Lower leg skin (tissue), 4 donors: ENCODE measurements around the gene GRIP1. TPM values are rescaled to one million over a fixed set of nuclear protein-coding genes. Genes with fewer than 3 reads are reported as not detected.

Source experiments
- DNase-seq, 2 donors: peaks; one replicate each; pipeline ENCODE4 v3.0.0-alpha.2; 2019; ENCODE audit warnings: low spot score in 2 of 2
- H3K4me3 ChIP-seq: fragments of 200-600 bp; sonication (generic); 2 replicates; pipeline ENCODE4 v1.5.1; 2017; ENCODE audit warnings: mild to moderate bottlenecking, low read depth; ENCODE audit not compliant: poor library complexity, severe bottlenecking
- POLR2A ChIP-seq, 2 donors: fragments of 450-650 bp; IDR thresholded peaks; one replicate each; pipeline ENCODE4 v1.6.1; 2016 to 2017; ENCODE audit warnings: antibody characterized with exemption in 2 of 2, mild to moderate bottlenecking in 1 of 2, moderate library complexity in 1 of 2
- WGBS, 2 donors: methylation state at CpG; one replicate each; pipeline ENCODE4 v1.1.5; 2018; 5-methylcytosine and 5-hydroxymethylcytosine counted together
- intact Hi-C: fragments of 100-400 bp; cut with DNase I; formaldehyde crosslinking; loops from one replicate; pipeline ENCODE4 v1.15.0; 2023; ENCODE audit warnings: low total_unique reads
- total RNA-seq, 4 donors: library from RNA; depleted of rRNA; stranded (reverse); fragments of >200 nt; gene quantifications; one replicate each; pipeline ENCODE4 v1.1.0, GENCODE V29; 2016
- TF ChIP-seq, protein P1 (sequence below), 3 donors: fragments of 450-650 bp; IDR thresholded peaks; one replicate each; pipeline ENCODE4 v1.5.1; 2016; ENCODE audit warnings: antibody characterized with exemption in 3 of 3, mild to moderate bottlenecking in 3 of 3, moderate library complexity in 2 of 3

The GRIP1 gene
- total RNA-seq, 4 donors from 2014 or later: 11.5 to 25.3 (median 12.3) TPM

DNA sequence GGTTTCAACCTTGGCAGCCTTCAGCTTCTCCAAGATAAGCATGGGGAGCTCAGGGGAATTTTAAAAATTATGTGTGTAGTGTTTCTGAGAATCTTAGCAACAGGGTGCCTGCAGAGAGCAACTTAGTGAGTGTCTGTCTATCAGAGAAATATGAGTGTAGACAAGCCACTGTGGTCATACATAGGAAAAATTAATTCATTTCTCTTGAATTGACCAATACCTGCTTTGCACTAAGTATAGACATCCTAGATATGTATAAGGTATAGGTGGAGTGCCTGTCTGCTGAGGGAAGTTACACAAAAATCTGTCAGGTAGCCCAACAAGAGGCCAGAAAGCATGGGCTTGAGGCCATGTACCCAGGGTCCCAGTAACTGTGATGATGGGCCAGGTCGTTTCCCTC is 355.9 kb downstream of the GRIP1 start:
- intact Hi-C loops: no loop called here
- TF ChIP-seq POLR2A (IDR thresholded peaks at IDR 0.05): no peak
- TF ChIP-seq, protein P1, sequence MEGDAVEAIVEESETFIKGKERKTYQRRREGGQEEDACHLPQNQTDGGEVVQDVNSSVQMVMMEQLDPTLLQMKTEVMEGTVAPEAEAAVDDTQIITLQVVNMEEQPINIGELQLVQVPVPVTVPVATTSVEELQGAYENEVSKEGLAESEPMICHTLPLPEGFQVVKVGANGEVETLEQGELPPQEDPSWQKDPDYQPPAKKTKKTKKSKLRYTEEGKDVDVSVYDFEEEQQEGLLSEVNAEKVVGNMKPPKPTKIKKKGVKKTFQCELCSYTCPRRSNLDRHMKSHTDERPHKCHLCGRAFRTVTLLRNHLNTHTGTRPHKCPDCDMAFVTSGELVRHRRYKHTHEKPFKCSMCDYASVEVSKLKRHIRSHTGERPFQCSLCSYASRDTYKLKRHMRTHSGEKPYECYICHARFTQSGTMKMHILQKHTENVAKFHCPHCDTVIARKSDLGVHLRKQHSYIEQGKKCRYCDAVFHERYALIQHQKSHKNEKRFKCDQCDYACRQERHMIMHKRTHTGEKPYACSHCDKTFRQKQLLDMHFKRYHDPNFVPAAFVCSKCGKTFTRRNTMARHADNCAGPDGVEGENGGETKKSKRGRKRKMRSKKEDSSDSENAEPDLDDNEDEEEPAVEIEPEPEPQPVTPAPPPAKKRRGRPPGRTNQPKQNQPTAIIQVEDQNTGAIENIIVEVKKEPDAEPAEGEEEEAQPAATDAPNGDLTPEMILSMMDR (IDR thresholded peaks at IDR 0.05): no peak
- WGBS, 2 donors: 87 to 96% methylated on average over 1 of the region's 1 CpG
- no peak for DNase-seq
- no peak overlapping the region for H3K4me3 ChIP-seq

DNA sequence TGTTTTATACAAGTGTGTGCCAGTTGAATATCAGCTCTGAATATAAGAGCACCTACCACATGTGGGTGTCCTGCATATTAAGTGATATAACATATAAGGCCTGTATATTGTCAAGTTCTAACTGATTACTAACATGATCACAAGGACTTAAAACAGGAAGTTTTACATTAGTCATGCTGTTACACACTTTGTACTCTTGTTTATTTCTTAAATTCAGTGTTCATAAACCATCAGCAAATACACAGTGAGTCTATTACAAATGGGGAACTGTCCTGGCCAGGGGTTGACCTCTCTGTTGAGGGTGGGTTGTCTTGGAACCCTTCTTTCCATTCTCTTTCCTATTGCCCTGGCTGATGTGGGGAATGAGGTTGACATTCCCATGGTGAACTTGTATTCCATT is 357.4 kb downstream of the GRIP1 start:
- no peak for TF ChIP-seq POLR2A (IDR thresholded peaks at IDR 0.05)
- TF ChIP-seq, protein P1 (IDR thresholded peaks at IDR 0.05): no peak
- no peak for DNase-seq
- no peak overlapping the region for H3K4me3 ChIP-seq
- intact Hi-C loops: no loop called here

DNA sequence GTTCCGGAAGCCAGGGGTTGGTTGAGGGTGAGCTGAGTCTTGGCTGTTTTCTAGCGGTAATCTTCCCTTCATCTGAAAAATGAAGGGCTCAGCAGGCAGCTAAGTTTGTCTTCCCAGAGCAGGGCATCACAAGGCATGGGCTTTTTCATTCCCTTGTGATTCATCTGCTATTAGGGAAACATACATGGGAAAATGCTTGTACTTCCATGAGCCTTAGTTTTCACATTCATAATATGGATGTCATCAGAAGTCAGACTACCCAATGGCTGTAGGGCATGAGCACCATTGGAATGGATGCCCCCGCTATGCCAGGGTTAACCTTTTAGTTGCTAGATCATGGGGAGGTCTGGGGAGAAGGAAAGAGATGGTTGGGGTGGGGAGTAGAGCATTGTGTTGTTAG is 357.9 kb downstream of the GRIP1 start:
- no peak for DNase-seq
- intact Hi-C loops: no loop called here
- H3K4me3 ChIP-seq: no peak overlapping the region
- WGBS, 2 donors: 94% methylated on average over 3 of the region's 3 CpGs
- TF ChIP-seq, protein P1 (IDR thresholded peaks at IDR 0.05): no peak
- no peak for TF ChIP-seq POLR2A (IDR thresholded peaks at IDR 0.05)

DNA sequence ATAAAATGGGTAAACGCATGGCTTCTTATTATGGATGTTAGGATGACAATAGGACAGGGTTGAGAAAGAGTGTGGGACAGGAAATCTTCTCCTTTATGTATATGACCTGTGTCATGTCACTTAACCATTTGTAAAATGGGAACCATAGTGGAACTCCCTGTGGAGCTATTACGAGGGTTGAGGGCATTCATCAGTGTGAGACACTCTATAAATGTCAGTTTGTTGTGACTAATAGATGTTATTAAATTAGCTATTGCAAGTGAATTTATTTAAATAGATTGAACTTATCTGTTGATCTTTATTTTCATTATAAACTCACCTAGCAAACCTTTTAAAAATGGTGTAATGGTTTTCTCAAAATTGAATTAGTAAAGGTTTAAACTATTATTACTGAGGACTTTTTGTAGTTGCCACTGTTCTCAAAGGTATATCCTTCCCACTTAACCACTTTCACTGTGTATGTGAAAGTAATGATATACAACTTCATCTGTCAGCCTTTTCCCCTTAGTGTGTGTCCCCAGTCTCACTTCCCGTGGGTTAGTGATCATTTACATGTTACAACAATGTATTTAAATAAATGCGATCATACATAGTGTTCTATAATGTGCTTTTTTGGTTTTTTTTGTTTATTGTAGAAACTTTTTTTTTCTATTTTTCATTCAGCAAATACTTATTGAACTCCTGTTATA is 359.5 kb downstream of the GRIP1 start:
- WGBS, 2 donors: 59 to 77% methylated on average over 4 of the region's 4 CpGs
- DNase-seq: no peak
- intact Hi-C loops: no loop called here
- TF ChIP-seq, protein P1 (IDR thresholded peaks at IDR 0.05): no peak
- no peak for TF ChIP-seq POLR2A (IDR thresholded peaks at IDR 0.05)
- H3K4me3 ChIP-seq: no peak overlapping the region

DNA sequence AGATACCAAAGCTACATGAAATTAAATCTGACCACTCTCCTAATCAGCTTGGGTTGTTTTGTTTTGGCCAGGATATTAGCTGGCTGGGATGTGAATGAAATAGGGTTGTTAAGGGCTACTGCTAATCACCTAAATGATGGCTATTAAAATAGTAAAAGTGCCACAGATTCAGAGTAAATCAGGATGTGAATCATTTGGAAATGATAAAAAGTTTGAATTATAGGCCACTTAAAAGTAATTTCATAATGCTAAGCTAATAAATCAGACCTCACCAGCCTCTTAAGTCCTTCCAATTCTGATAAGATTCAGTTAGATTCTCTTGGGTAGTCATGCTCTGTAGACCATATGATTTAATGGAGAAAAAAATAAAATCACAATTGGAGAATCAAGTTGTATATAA is 364.6 kb downstream of the GRIP1 start:
- no peak overlapping the region for H3K4me3 ChIP-seq
- TF ChIP-seq POLR2A (IDR thresholded peaks at IDR 0.05): no peak
- TF ChIP-seq, protein P1 (IDR thresholded peaks at IDR 0.05): no peak
- no peak for DNase-seq
- intact Hi-C loops: no loop called here

DNA sequence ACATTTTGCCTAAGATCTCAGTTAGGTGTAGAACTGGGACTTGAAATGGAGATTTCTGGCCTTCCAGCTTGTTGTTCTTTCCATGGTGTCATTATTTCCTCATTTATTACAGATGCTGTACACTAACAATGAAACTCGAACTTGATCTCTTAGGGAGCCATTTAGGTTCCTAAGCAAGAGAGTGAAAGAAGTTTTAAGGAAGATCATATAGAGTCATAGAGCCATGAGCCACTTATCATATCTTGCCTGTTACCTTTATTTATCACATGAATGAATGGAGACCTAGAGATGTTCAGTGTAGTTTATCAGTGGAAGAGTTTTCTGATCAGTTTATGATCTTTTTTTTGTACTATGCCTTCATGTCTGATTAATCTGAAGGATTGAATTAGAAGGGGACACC is 366.7 kb downstream of the GRIP1 start:
- WGBS, 2 donors: 61 to 71% methylated on average over 1 of the region's 1 CpG
- TF ChIP-seq, protein P1 (IDR thresholded peaks at IDR 0.05): no peak
- TF ChIP-seq POLR2A (IDR thresholded peaks at IDR 0.05): no peak
- intact Hi-C loops: no loop called here
- DNase-seq: no peak
- no peak overlapping the region for H3K4me3 ChIP-seq
